HG02678 (cell line): Measurements from ENCODE around the gene PDE4D.
A peak's percentile ranks its signal among the peaks of the same experiment; 100 is the strongest.

ENCODE experiments used
- ATAC-seq: cut with Tn5 transposase; IDR thresholded peaks from one replicate; pipeline ENCODE4 v1.9.1; 2021; ENCODE audit warnings: mild to moderate bottlenecking, moderate library complexity; ENCODE audit not compliant: unreplicated experiment

The PDE4D gene

DNA sequence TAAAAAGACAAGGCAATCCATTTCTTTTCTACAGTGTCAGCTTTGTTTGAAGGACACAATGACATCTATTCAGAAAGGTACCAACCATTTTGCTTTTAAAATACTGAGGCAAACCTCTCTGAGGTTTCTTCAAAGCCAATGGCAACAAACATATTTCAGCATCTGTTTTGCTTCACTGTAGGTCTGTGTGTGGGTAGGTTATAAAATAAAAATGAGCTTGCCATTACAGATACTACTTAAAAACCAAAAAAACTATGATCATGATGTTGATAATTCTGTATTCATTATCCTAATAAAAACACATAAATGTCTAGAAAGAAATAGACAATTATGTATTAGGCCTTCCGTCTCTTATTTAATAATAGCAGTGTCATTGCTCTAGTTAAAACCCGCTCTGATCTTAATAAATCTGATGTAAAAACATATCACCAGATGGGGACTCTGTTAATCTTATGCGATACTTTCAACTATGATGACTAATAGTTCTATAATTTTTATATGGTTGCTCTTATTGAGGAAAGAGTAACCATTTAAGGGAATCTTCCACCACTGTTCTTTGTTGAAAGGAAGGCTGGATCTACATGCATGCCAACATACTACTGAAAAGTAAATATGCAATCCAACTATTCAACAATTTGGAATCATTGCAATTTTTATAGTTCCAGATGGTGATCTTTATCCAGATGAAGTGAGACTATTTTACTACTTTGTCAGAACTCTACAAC is 647.2 kb downstream of the PDE4D start:
- no peak for ATAC-seq

DNA sequence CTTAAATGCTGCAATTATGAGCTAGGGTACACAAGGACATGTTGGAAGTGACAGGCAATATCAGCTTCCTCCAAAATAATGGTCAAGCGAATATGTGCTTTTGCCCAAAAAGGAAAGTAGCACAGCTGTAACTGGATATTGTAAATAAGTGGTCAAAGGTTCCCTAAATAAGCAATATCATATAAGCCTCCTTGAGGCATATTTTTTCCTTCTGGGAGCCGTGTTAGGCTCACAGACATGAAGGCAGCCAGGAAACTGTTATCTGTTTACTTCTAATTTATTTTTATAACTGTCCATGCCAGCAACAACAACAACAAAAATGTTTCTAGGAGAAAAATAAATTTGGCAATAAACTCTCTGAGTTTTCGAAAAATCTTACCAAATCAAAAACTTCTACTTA is 648.3 kb downstream of the PDE4D start:
- ATAC-seq = no peak

DNA sequence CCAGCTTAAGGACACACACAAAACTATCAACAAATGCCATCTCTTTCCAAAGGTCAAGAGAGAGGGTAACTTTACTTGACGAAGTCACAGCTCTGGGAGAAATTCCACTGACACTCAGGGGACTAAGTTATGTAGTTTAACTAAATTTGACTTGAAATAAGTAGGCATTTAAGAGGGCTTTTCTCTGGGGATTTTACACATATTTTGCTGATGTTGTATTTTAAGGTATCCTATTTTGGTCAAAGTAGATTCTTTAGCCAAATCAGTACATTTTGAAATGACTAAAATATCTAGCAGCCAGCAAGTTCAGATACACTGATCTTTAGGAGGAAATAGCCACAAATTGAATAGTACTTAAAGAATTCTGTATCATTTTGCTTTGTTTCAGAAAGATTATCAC is 652.0 kb downstream of the PDE4D start:
- no peak for ATAC-seq

DNA sequence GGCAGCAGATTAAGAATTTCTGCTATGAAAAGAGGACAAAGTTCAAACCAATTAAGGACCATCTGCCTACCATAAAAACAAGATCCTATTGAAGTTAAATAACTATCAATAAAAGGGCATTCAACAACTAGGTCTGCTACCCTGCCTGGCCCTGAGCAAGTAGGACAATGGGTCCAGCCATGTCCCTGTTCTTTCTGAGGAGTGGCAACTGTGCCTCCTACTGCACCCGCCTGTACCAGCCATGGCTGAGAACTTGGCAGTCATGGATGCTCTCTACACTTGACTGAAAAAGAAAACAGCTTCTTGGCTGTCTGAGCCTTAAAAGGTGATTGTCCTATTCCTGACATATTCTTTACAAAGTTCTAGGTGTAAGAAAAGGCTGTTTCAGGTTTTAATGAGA is 652.4 kb downstream of the PDE4D start:
- ATAC-seq = no peak

DNA sequence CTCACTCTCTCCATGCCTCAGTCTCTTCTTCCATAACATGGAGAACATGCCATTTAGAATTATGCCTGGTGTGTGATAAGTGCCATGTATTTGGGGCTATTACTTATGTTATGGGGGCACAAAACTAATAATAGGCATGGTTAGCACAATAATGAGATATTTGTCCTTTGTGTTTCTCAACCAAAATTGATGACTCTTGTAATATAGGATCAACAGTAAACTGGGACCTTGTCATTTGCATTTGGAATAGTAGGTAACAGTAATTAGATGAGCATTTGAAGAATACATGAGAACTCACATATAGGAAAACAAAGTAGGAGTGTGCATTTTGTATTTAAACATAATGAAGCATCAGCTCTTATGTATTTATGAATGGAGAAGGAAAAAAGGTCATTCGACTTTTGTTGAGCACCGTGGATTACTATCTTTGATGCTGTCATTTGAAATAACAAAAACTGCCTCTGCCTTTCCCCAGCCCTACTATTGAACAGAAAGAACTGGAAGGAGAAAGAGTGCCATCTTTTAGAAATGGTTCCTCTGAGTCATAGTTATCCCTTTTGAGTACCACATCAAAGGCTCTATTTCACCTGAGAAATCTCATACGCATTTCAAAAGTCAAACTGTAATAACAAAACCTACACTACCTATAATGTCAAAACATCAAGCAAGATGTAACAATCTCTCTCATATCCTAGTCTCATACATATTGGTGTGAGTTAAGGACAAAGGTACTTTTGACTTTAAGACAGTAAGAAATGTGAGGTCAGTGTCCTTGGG is 655.2 kb downstream of the PDE4D start:
- ATAC-seq = peak; percentile 82

DNA sequence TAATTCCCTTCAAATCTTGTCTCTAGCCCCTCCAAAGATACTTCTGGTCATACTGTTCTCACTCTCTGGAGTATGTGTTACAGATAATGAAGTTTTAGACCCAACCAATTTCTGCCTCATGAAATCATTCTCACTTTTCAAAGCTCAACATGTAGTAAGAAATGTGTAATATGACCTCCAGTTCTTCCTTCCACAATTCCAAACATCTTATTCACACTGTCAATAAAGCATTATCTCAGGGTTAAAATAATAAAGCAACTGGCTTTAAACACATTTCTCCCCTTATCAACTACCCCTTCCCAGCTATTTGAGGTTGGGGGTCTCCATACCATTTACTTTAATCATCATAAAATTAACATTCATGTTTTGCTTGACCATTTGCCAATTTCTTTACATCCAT is 656.5 kb downstream of the PDE4D start:
- ATAC-seq = no peak

DNA sequence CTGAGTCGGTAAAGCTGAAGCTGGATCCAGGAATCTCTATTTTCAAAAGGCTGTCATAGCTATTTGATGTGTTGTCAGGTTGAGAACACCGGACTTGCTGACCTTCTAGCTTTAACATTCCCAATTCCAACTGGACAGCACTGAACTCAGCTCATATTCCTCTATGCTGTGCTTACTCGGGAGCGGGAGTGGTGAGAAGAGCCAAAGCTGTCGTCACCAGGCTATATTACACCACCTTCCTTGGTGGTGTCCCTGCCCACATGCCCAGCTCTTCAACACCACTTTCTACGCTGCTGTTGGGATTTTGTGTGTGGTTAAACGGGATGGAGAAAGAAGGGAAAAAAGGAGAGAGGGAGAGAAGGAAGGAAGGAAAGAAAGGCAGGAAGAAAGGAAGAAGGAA is 657.1 kb downstream of the PDE4D start:
- no peak for ATAC-seq

DNA sequence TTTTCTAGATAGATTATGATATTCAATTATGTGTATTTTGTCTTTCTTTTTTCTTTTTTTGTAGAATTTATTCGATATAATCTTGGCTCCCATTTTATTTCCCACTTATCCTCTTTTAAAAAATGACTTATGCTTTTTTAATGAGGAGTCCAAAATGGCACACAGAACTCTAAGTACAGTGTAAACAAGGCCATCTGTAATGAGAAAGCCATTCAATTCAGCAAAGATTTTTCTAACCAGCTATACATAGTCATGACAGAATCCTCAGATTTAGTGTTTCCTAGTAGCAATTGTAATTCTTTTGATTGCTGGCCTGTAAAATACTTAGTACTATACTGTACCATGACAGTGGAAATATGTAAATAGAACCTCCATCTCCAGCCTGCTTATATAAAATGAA is 659.3 kb downstream of the PDE4D start:
- no peak for ATAC-seq

DNA sequence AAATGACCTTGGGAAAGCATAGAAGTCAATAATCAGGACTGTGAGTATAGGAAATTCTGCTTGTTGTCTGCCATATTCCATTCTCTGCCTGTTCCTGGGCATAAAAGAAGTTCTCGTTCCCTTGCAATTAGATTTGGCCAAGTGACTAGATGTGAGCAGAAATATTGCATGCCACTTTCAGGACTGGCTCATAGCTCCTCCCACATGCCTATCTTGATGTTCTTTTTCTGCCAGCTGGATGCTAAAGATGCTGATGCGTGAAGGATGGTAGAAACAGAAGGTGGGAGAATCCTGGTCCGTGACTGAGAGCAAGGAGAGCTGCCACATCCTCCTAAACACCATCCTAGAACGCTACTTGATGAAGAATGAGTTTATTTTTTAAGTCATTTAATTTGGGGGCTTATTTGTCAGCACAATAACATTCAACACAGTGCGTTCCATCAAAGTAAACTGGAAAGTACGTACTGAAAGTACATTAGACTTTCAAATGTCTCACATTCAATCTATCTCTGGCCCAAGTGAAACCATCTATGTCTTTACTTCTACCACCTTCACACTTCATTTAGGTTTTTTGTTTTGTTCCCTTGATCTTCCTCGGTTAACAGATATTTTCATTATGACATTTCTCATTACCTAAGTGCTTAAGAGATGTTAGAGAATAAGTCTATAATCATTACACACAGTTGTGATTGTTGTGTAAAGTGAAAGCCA is 662.1 kb downstream of the PDE4D start:
- ATAC-seq = no peak

DNA sequence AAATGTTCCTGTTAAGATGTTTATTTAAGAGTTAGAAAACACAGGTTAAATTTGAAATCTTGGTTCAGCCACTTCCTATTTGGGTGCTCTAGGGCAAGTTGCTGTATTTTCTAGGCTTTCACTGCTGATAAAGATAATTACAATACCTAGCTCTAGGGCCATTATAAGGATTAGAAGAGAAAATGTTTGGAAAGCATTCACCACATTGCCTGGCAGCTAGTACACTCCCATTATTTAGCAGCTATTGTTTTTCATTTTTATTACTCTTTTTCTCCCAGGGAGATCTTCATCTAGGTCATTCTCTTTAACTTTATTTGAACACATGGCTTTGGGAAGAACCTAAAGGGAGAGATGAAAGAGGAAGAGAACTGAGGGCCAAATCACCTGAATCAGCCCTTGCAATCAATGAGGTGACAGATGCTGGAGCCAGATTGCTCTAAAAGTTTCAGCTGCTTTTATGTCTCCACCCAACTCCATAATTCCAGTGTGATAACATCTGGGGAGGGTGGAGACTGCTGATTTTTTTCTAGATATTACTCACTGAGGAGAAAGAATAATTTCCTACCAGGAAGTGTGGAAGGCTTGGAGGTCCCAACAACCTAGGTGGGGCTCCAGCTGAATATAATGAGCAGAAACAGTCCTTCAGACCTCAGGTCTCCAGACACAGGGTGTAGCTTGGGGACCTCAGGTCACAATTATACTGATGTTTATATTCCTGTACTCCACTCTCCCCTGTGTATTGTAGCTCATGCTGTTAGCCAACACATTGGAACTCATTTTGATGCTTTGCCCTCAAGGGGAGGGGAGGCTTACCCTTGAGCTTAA is 670.6 kb downstream of the PDE4D start:
- no peak for ATAC-seq

DNA sequence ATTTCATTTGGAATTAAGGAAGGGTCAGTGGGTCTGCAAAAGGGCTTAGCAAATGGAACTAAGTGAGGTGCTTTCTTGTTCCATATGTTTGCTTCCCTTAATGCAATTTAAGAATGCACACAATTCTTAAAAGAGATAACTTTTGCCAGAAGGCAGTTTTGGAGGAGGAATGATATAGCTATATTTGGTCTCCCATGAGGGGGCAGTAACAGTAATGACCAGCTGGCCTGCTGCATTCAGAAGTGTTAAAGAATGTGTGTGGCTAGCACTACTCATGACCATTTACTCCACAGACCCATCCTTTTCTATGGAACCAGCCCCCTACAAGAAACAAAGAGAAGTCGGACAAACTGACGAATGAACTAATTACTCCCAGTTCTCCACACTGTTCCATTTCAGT is 671.8 kb downstream of the PDE4D start:
- ATAC-seq = no peak

DNA sequence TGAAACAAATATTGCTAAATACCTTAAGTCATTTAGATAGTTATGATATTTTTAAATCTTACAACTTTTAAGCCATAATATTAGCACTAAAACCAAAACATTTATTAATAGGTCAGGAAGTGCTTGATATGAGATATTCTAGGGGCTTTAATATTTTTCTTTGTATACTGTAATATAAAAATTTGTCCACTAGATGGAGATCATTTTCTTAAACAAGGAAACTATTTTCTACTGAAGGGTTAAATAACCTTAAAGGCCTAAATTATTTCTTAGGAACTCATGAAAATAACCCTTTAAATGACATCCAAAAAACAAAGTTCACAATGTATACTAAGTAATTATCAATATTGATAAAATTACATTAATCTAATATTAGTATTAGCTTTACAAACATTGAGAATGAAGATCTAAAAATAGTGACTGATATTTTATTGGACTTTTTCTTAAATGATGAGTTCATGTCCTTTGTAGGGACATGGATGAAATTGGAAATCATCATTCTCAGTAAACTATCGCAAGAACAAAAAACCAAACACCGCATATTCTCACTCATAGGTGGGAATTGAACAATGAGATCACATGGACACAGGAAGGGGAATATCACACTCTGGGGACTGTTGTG is 675.0 kb downstream of the PDE4D start:
- no peak for ATAC-seq

DNA sequence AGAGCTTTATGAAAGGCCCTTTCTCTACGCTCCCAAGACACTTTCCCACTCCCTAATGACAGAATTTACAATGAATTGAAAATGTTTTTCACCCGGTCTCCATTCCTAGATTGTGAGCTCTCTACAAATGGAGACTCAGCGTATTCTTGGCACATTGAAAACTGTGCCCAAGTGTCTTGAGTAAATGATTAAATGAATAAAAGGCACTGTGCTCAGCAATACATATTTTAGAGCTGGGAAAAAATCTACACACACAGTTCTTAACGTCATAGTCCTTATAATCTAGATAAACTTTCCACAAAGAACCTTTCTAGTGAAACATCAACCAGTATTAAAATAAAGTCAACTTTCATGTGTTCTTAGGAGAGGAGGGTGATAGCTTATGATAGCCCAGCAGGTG is 676.7 kb downstream of the PDE4D start:
- no peak for ATAC-seq

DNA sequence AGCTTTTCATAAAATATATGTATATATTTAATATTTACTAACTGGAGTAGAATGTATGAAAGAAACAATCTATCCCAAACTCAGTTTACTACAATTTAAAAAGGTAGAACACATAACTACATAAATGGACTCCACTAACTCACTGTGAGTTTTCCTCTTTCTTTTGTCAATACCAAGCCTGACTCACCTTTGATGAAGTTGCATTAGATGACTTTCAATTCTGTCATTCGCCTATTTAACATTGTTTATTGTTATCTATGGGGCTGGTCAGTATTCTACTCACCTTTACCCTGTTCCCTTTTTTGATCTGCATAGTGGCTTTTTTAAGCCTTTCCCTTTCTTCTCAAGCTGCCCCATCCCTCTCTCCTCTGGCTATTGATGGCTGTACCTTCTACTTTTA is 680.9 kb downstream of the PDE4D start:
- no peak for ATAC-seq

DNA sequence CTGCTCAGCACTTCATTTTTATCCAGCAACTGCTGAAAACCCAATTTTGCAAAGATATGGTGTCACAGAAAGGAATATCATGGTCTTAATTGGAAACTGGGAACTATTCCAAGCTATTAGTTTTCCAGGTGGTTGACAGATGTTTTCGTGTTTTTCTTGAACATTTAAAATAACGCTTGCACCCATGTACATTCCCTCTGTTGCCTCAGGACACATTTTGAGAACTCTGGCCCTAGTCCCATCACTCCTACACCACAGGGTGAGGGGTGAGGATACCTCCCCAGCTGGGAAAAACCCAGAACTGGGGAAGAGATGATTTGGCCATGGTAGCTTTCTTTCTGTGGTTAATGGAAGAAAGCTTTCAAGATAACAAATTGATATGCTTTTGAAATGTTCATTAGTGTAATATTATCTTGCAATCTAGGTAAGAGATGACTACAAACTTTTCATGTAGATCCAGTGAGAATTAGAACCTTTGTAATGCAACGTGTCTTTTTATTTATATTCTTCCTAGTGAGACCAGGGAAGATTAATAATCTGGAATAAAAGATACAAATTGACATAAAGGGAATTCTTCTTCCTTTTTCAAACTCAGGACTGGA is 683.7 kb downstream of the PDE4D start:
- ATAC-seq = no peak

DNA sequence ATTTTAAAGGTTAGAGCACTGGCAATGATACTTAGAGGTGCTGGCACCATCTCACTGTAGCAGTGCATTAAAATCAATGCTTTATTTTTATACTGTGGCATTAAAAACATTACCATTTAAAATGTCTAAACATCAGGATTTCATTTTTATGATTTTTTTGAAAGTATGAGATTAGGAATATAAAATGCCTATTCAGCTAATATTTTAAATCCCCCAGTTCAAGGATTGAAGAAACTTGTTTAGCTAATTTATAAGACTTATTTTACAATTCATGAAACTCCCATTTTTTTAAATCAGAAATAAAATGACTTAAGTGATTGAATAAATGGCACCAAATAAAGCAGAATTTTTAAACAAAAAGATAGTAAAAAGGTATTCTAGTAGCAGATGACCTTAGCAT is 685.1 kb downstream of the PDE4D start:
- no peak for ATAC-seq

DNA sequence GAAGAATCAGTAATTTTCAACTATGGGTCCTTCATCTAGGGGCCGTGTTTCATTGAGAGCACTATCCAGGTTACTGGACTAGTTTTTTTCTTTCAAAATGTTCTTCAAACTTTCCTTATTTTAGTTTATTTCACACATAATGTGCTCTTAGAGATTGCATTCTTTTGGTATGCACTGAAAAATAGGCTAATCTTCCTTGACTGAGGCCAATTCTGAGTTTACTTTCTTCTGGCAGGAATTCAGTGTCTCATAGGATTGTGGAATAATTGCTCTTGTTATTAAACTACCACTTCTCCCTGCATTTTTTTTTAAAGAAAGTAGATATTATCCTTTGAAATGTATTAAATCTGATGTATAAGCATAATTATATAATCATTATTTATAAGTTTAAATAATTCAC is 686.1 kb downstream of the PDE4D start:
- ATAC-seq = no peak

DNA sequence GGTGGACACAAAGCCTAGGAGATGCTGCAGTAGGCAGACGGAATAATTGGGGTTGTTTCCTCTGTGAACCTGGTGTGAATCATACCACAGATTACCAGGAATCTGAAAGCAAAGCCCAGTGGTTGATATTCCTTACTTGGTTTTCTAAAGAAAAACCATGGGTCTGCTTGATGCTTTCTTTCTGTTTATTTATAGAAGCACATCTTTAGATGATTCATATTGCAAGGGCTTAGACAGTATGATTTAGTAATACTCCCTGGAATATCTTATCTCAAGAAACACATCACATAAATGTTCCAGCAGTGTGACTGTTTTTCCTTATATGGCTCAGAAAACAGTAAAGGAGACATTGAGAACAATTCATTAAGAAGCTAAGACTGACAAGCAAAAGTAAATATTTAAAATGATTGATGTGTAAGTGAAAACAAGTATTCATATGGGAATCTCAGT is 687.4 kb downstream of the PDE4D start:
- no peak for ATAC-seq

DNA sequence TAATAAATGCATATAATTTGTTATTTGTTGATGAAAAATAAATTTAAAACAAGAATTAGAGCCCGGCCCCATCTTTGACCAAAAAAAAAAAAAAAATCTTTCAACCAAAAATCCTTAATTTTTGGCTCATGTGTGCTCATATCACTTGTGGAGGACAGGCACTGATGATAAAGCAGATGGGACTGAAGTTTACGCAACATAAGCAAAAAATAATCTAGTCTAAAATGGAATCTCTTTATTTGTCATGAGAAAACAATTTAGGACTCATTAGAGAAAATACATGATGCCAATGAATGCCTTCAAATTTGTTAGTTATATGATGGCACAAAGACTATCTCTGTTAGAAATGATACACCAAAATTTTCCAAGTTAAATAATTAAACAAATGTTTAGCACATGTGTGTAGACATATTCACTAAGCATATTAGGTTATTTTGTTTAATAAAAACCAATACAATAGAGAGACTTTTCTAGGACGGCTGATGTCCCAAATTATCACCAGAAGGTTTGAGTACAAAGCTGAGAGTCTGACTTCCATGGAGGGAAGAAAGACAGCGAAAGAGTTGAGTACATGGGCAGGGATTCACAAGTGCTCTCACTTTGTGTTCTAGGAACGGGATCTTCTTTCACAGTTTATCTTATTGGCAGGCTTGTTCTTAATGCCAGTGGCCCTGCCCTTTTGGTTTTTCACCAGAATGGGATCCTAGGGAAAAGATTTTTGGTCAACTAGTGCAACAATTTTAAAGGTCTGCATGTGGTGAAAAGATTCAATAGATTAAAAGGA is 689.2 kb downstream of the PDE4D start:
- no peak for ATAC-seq
